HepG2 (cell line): ENCODE measurements around the gene PRXL2B. TPM values are rescaled to one million over a fixed set of nuclear protein-coding genes. Genes with fewer than 3 reads are reported as not detected.

Experiments
- AKAP8 ChIP-seq: sonication (generic); formaldehyde crosslinking; IDR thresholded peaks from 2 replicates; pipeline ENCODE4 v1.5.1; 2020; ENCODE audit warnings: mild to moderate bottlenecking, missing genetic modification reagents
- ARNTL ChIP-seq: sonication (generic); formaldehyde crosslinking; IDR thresholded peaks from 2 replicates; pipeline ENCODE4 v1.4.0; 2020; ENCODE audit warnings: mild to moderate bottlenecking, missing genetic modification reagents
- KAT8 ChIP-seq: IDR thresholded peaks from 2 replicates; pipeline ENCODE4 v1.6.1; 2016; ENCODE audit warnings: missing genetic modification reagents, missing compliant biosample characterization
- MED1 ChIP-seq: sonication (generic); formaldehyde crosslinking; IDR thresholded peaks from 2 replicates; pipeline ENCODE4 v1.4.0; 2020; ENCODE audit warnings: missing genetic modification reagents
- NFATC3 ChIP-seq: sonication (generic); formaldehyde crosslinking; IDR thresholded peaks from 2 replicates; pipeline ENCODE4 v1.5.1; 2020; ENCODE audit warnings: mild to moderate bottlenecking, missing genetic modification reagents
- RBFOX2 ChIP-seq: fragments of 200-400 bp; formaldehyde crosslinking; IDR thresholded peaks from 2 replicates; pipeline ENCODE4 v1.6.1; 2017; ENCODE audit warnings: low read depth, mild to moderate bottlenecking, low read length
- SKI ChIP-seq: fragments of 450-650 bp; IDR thresholded peaks from one replicate; pipeline ENCODE4 v1.6.1; 2018; ENCODE audit warnings: mild to moderate bottlenecking; ENCODE audit not compliant: partially characterized antibody
- YEATS4 ChIP-seq: sonication (generic); formaldehyde crosslinking; IDR thresholded peaks from 2 replicates; pipeline ENCODE4 v1.4.0; 2020; ENCODE audit warnings: missing genetic modification reagents, borderline replicate concordance
- ZFP90 ChIP-seq: sonication (generic); formaldehyde crosslinking; IDR thresholded peaks from 2 replicates; pipeline ENCODE4 v1.8.0; 2022; ENCODE audit warnings: missing genetic modification reagents, mild to moderate bottlenecking, inconsistent platforms, borderline replicate concordance
- ZNF431 ChIP-seq: sonication (generic); formaldehyde crosslinking; IDR thresholded peaks from 2 replicates; pipeline ENCODE4 v1.9.0; 2022; ENCODE audit warnings: missing genetic modification reagents, low read depth, mild to moderate bottlenecking, borderline replicate concordance
- ZNF629 ChIP-seq: sonication (generic); formaldehyde crosslinking; conservative IDR thresholded peaks from 2 replicates; pipeline ENCODE4 v1.5.0; 2020; ENCODE audit warnings: missing genetic modification reagents
- ZNF652 ChIP-seq: IDR thresholded peaks from 2 replicates; pipeline ENCODE4 v1.6.1; 2016; ENCODE audit warnings: low read depth, borderline replicate concordance
- ZNF850 ChIP-seq: sonication (generic); formaldehyde crosslinking; conservative IDR thresholded peaks from 2 replicates; pipeline ENCODE4 v1.9.0; 2021; ENCODE audit warnings: mild to moderate bottlenecking, missing genetic modification reagents
- ZSCAN20 ChIP-seq: sonication (generic); formaldehyde crosslinking; IDR thresholded peaks from 2 replicates; pipeline ENCODE4 v1.4.0; 2020; ENCODE audit warnings: missing genetic modification reagents, mild to moderate bottlenecking, borderline replicate concordance
- polyA plus RNA-seq, 8 experiments: library from polyadenylated mRNA; depleted of rRNA in 3 of 8; stranded (reverse) in 7 of 8; unstranded in 1 of 8; fragments of >200 nt; fragmentation: Illumina TruSeq in 4 of 8; extraction: Trizol in 4 of 8; gene quantifications; 2 replicates each; pipeline versions ENCODE4 v1.2.1 to v1.2.3, GENCODE V29; 2011 to 2016; ENCODE audit warnings: low read depth in 4 of 8, missing spikeins in 1 of 8, mixed read lengths in 1 of 8; ENCODE audit not compliant: insufficient read depth in 1 of 8
- total RNA-seq, 5 experiments: library from RNA; depleted of rRNA; stranded (reverse); fragments of >200 nt; fragmentation: Illumina TruSeq; extraction: Trizol; gene quantifications; 2 replicates each; pipeline ENCODE4 v1.2.3, GENCODE V29; 2016; ENCODE audit warnings: low read depth in 1 of 5
- TF ChIP-seq, protein P1 (sequence below): IDR thresholded peaks from 2 replicates; pipeline ENCODE4 v1.6.1; 2012; ENCODE audit warnings: inconsistent platforms
- TF ChIP-seq, protein P2 (sequence below): IDR thresholded peaks from 2 replicates; pipeline ENCODE4 v1.6.1; 2016; ENCODE audit warnings: missing compliant biosample characterization, missing genetic modification reagents, borderline replicate concordance
- TF ChIP-seq, protein P3 (sequence below): sonication (generic); formaldehyde crosslinking; IDR thresholded peaks from 2 replicates; pipeline ENCODE4 v1.4.0; 2020; ENCODE audit warnings: missing genetic modification reagents
- TF ChIP-seq, protein P4 (sequence below): sonication (generic); formaldehyde crosslinking; IDR thresholded peaks from 2 replicates; pipeline ENCODE4 v1.4.0; 2020; ENCODE audit warnings: mild to moderate bottlenecking, missing genetic modification reagents
- TF ChIP-seq, protein P5 (sequence below): sonication (generic); formaldehyde crosslinking; IDR thresholded peaks from 2 replicates; pipeline ENCODE4 v1.8.0; 2022; ENCODE audit warnings: low read depth, missing genetic modification reagents

Gene PRXL2B
- total and polyA plus RNA-seq, 2 of the 13 experiments (the other 11 are each of a cell fraction or from before 2014, with no cell fraction given): 16.8 to 22.1 TPM

DNA sequence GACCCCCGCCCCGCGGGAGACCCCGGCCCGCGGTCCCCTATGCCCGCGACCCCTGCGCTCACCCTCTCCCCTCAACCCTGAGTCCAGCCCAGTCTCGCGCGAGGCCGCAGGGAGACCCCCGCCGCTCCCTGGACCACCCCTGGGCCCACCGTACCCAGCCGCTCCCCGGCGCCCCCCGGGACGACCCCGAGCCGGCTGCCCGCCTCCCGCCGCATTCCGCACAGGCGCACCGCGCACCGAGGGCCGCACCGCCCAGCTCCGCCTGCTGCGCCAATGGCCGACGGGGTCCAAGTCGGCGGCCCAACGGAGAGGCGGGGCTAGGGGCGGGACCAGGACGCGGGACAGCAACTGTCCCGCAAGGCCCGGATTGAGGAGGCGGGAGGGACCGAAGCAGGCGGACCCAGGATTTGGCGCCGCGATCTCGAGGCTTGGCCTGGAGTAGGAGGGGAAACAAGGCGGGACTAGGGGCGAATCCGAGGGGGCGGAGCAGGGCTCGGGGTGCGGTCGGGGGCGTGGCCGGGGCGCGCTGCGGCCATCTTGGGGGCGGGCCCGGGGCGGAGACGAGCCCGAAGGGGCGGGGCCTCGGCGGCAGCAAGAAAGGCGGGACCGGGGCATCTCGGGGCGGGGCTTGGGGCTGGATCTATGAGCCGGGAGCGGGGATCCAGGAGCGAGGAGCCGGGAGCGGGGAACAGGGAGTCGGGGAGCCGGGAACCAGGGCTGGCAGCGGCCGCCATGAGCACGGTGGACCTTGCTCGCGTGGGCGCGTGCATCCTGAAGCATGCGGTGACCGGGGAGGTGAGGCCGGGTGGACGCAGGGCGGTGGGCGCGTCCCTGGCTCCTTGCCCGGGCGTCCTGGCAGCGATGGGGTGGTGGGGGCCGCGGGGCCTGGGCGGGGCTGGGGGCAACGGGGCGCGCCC lies at the start of gene PRXL2B (continued):
- TF ChIP-seq ZNF850 (no peak), KAT8 (CRISPR knock-in tag) (no peak; the same call in 1 of the 2 replicates), ZFP90 (CRISPR knock-in tag) (0 out of 2 replicates have a peak, but pooled peaks have one; percentile 11), RBFOX2 (peak; percentile 82), NFATC3 (CRISPR knock-in tag) (no peak), ZNF652 (0 out of 2 replicates have a peak, but pooled peaks have one; percentile 10), ZNF629 (CRISPR knock-in tag) (no peak), ZNF431 (0 out of 2 replicates have a peak, but pooled peaks have one; percentile 46), ZSCAN20 (CRISPR knock-in tag) (no peak), AKAP8 (0 out of 2 replicates have a peak, but pooled peaks have one; percentile 57), ARNTL (CRISPR knock-in tag) (0 out of 2 replicates have a peak, but pooled peaks have one; percentile 22), SKI (peak; percentile 42), YEATS4 (CRISPR knock-in tag) (peak; percentile 55; the same call in 1 of the 2 replicates), MED1 (CRISPR knock-in tag) (peak; percentile 60; the same call in 1 of the 2 replicates)
- TF ChIP-seq, protein P1, sequence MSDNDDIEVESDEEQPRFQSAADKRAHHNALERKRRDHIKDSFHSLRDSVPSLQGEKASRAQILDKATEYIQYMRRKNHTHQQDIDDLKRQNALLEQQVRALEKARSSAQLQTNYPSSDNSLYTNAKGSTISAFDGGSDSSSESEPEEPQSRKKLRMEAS: peak; percentile 80
- TF ChIP-seq, protein P2, sequence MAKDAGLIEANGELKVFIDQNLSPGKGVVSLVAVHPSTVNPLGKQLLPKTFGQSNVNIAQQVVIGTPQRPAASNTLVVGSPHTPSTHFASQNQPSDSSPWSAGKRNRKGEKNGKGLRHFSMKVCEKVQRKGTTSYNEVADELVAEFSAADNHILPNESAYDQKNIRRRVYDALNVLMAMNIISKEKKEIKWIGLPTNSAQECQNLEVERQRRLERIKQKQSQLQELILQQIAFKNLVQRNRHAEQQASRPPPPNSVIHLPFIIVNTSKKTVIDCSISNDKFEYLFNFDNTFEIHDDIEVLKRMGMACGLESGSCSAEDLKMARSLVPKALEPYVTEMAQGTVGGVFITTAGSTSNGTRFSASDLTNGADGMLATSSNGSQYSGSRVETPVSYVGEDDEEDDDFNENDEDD: peak; percentile 86; the same call in 1 of the 2 replicates
- TF ChIP-seq, protein P3, sequence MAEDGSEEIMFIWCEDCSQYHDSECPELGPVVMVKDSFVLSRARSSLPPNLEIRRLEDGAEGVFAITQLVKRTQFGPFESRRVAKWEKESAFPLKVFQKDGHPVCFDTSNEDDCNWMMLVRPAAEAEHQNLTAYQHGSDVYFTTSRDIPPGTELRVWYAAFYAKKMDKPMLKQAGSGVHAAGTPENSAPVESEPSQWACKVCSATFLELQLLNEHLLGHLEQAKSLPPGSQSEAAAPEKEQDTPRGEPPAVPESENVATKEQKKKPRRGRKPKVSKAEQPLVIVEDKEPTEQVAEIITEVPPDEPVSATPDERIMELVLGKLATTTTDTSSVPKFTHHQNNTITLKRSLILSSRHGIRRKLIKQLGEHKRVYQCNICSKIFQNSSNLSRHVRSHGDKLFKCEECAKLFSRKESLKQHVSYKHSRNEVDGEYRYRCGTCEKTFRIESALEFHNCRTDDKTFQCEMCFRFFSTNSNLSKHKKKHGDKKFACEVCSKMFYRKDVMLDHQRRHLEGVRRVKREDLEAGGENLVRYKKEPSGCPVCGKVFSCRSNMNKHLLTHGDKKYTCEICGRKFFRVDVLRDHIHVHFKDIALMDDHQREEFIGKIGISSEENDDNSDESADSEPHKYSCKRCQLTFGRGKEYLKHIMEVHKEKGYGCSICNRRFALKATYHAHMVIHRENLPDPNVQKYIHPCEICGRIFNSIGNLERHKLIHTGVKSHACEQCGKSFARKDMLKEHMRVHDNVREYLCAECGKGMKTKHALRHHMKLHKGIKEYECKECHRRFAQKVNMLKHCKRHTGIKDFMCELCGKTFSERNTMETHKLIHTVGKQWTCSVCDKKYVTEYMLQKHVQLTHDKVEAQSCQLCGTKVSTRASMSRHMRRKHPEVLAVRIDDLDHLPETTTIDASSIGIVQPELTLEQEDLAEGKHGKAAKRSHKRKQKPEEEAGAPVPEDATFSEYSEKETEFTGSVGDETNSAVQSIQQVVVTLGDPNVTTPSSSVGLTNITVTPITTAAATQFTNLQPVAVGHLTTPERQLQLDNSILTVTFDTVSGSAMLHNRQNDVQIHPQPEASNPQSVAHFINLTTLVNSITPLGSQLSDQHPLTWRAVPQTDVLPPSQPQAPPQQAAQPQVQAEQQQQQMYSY (CRISPR knock-in tag): peak; percentile 97
- TF ChIP-seq, protein P4, sequence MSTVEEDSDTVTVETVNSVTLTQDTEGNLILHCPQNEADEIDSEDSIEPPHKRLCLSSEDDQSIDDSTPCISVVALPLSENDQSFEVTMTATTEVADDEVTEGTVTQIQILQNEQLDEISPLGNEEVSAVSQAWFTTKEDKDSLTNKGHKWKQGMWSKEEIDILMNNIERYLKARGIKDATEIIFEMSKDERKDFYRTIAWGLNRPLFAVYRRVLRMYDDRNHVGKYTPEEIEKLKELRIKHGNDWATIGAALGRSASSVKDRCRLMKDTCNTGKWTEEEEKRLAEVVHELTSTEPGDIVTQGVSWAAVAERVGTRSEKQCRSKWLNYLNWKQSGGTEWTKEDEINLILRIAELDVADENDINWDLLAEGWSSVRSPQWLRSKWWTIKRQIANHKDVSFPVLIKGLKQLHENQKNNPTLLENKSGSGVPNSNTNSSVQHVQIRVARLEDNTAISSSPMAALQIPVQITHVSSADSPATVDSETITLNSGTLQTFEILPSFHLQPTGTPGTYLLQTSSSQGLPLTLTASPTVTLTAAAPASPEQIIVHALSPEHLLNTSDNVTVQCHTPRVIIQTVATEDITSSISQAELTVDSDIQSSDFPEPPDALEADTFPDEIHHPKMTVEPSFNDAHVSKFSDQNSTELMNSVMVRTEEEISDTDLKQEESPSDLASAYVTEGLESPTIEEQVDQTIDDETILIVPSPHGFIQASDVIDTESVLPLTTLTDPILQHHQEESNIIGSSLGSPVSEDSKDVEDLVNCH (CRISPR knock-in tag): peak; percentile 85; the same call in 1 of the 2 replicates
- TF ChIP-seq, protein P5, sequence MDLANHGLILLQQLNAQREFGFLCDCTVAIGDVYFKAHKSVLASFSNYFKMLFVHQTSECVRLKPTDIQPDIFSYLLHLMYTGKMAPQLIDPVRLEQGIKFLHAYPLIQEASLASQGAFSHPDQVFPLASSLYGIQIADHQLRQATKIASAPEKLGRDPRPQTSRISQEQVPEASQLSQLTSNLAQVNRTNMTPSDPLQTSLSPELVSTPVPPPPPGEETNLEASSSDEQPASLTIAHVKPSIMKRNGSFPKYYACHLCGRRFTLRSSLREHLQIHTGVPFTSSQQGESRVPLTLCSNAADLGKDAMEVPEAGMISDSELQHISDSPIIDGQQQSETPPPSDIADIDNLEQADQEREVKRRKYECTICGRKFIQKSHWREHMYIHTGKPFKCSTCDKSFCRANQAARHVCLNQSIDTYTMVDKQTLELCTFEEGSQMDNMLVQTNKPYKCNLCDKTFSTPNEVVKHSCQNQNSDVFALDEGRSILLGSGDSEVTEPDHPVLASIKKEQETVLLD (CRISPR knock-in tag): 0 out of 2 replicates have a peak, but pooled peaks have one; percentile 47
